H1 (cell line): ENCODE results near the gene PCED1B. TPM values are rescaled to one million over a fixed set of nuclear protein-coding genes. Genes with fewer than 3 reads are reported as not detected.

Source experiments
- EP300 ChIP-seq, 2 experiments: IDR thresholded peaks; 1 replicate in 1 of 2; 2 replicates in 1 of 2; pipeline ENCODE4 v1.6.1; 2011 to 2012; ENCODE audit warnings: low read depth in 2 of 2, low read length in 2 of 2, mild to moderate bottlenecking in 2 of 2, borderline replicate concordance in 1 of 2, inconsistent platforms in 1 of 2, moderate library complexity in 1 of 2
- RBBP5 ChIP-seq: IDR thresholded peaks from 2 replicates; pipeline ENCODE4 v1.7.1; 2012; ENCODE audit warnings: low read depth, mild to moderate bottlenecking, inconsistent platforms, low read length, moderate library complexity, borderline replicate concordance
- ZNF274 ChIP-seq: IDR thresholded peaks from 2 replicates; pipeline ENCODE4 v1.7.0; 2012; ENCODE audit warnings: low read length, borderline replicate concordance; ENCODE audit errors: extremely low read depth
- polyA plus RNA-seq, 7 experiments: library from polyadenylated mRNA; depleted of rRNA in 3 of 7; stranded (reverse) in 5 of 7; unstranded in 2 of 7; fragments of >200 nt in 5 of 7; fragments of 200-250 nt in 2 of 7; gene quantifications; 1 replicate in 5 of 7; 2 replicates in 1 of 7; 4 replicates in 1 of 7; pipeline versions ENCODE4 v1.2.1 to v1.2.3, GENCODE V29; 2011 to 2013; ENCODE audit warnings: missing spikeins in 2 of 7, mixed read lengths in 2 of 7
- total RNA-seq: library from RNA; stranded (reverse); fragmentation: NEBNext Ultra II Directional; extraction: Animal tissue kit (Norgen Biotek cat#: 25700); gene quantifications from 2 replicates; pipeline ENCODE4 v1.2.1, GENCODE V29; 2021
- TF ChIP-seq, protein P1 (sequence below): fragments of 300-600 bp; sonication (generic); IDR thresholded peaks from 2 replicates; pipeline ENCODE4 v1.7.1; 2012; ENCODE audit warnings: low read length, moderate library complexity, mild to moderate bottlenecking, inconsistent platforms; ENCODE audit not compliant: insufficient replicate concordance
- TF ChIP-seq, protein P2 (sequence below): IDR thresholded peaks from 2 replicates; pipeline ENCODE4 v1.6.1; 2012; ENCODE audit warnings: inconsistent platforms
- TF ChIP-seq, protein P3 (sequence below): IDR thresholded peaks from 2 replicates; pipeline ENCODE4 v1.6.1; 2011; ENCODE audit warnings: low read length, improper control_type of control experiment

PCED1B gene
- total and polyA plus RNA-seq, 2 of the 8 experiments (the other 6 are each of a cell fraction or from before 2014, with no cell fraction given): 4.7 to 5.4 TPM

DNA sequence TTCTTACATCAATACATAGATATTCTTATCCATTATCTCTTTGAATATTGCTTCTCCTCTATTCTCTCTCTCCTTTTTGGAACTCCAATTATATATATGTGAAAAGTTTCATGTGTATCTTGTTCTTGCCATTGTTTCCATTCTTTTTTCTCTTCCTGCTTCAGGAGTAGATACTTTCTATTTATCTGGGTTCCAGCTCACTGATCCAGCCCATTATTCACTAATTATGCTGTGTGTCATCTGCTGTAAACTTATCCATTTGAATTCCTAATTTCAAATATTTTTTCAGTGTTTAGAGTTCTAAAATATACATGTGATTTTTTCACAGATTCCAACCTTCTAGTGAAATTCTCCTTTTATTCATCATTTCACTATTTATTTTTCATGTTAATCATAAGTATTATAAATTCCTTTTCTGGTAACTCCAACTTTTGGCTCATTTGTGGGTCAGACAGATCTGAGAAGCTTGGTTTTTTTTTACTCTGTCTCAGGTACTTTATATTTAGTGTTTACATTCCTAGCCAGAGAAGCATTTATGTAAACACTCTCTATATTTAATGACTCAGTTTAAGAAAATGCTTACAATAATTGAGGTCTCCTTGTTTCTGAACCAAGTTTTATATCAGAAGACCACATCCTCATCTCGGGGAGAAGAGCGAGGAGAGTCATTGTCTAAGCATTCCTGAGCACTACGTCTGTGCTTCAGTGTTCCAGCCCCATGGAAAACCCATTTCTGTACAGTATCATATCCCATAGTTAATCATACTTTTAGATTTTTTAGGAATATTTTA, 16.2 kb downstream of the PCED1B start (continued):
- TF ChIP-seq, protein P1, sequence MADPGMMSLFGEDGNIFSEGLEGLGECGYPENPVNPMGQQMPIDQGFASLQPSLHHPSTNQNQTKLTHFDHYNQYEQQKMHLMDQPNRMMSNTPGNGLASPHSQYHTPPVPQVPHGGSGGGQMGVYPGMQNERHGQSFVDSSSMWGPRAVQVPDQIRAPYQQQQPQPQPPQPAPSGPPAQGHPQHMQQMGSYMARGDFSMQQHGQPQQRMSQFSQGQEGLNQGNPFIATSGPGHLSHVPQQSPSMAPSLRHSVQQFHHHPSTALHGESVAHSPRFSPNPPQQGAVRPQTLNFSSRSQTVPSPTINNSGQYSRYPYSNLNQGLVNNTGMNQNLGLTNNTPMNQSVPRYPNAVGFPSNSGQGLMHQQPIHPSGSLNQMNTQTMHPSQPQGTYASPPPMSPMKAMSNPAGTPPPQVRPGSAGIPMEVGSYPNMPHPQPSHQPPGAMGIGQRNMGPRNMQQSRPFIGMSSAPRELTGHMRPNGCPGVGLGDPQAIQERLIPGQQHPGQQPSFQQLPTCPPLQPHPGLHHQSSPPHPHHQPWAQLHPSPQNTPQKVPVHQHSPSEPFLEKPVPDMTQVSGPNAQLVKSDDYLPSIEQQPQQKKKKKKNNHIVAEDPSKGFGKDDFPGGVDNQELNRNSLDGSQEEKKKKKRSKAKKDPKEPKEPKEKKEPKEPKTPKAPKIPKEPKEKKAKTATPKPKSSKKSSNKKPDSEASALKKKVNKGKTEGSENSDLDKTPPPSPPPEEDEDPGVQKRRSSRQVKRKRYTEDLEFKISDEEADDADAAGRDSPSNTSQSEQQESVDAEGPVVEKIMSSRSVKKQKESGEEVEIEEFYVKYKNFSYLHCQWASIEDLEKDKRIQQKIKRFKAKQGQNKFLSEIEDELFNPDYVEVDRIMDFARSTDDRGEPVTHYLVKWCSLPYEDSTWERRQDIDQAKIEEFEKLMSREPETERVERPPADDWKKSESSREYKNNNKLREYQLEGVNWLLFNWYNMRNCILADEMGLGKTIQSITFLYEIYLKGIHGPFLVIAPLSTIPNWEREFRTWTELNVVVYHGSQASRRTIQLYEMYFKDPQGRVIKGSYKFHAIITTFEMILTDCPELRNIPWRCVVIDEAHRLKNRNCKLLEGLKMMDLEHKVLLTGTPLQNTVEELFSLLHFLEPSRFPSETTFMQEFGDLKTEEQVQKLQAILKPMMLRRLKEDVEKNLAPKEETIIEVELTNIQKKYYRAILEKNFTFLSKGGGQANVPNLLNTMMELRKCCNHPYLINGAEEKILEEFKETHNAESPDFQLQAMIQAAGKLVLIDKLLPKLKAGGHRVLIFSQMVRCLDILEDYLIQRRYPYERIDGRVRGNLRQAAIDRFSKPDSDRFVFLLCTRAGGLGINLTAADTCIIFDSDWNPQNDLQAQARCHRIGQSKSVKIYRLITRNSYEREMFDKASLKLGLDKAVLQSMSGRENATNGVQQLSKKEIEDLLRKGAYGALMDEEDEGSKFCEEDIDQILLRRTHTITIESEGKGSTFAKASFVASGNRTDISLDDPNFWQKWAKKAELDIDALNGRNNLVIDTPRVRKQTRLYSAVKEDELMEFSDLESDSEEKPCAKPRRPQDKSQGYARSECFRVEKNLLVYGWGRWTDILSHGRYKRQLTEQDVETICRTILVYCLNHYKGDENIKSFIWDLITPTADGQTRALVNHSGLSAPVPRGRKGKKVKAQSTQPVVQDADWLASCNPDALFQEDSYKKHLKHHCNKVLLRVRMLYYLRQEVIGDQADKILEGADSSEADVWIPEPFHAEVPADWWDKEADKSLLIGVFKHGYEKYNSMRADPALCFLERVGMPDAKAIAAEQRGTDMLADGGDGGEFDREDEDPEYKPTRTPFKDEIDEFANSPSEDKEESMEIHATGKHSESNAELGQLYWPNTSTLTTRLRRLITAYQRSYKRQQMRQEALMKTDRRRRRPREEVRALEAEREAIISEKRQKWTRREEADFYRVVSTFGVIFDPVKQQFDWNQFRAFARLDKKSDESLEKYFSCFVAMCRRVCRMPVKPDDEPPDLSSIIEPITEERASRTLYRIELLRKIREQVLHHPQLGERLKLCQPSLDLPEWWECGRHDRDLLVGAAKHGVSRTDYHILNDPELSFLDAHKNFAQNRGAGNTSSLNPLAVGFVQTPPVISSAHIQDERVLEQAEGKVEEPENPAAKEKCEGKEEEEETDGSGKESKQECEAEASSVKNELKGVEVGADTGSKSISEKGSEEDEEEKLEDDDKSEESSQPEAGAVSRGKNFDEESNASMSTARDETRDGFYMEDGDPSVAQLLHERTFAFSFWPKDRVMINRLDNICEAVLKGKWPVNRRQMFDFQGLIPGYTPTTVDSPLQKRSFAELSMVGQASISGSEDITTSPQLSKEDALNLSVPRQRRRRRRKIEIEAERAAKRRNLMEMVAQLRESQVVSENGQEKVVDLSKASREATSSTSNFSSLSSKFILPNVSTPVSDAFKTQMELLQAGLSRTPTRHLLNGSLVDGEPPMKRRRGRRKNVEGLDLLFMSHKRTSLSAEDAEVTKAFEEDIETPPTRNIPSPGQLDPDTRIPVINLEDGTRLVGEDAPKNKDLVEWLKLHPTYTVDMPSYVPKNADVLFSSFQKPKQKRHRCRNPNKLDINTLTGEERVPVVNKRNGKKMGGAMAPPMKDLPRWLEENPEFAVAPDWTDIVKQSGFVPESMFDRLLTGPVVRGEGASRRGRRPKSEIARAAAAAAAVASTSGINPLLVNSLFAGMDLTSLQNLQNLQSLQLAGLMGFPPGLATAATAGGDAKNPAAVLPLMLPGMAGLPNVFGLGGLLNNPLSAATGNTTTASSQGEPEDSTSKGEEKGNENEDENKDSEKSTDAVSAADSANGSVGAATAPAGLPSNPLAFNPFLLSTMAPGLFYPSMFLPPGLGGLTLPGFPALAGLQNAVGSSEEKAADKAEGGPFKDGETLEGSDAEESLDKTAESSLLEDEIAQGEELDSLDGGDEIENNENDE: no peak
- TF ChIP-seq, protein P2, sequence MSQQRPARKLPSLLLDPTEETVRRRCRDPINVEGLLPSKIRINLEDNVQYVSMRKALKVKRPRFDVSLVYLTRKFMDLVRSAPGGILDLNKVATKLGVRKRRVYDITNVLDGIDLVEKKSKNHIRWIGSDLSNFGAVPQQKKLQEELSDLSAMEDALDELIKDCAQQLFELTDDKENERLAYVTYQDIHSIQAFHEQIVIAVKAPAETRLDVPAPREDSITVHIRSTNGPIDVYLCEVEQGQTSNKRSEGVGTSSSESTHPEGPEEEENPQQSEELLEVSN: no peak
- TF ChIP-seq RBBP5 (no peak), EP300 (IDR thresholded peaks at IDR 0.05; ENCODE audit: borderline replicate concordance in 1 of 2, low read depth in 2 of 2, low read length in 2 of 2) (no peak), ZNF274 (no peak)
- TF ChIP-seq, protein P3, sequence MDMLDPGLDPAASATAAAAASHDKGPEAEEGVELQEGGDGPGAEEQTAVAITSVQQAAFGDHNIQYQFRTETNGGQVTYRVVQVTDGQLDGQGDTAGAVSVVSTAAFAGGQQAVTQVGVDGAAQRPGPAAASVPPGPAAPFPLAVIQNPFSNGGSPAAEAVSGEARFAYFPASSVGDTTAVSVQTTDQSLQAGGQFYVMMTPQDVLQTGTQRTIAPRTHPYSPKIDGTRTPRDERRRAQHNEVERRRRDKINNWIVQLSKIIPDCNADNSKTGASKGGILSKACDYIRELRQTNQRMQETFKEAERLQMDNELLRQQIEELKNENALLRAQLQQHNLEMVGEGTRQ: no peak
- TF ChIP-seq, all 59 proteins: peak for 0
